Measurements from ENCODE around the gene PCDH9. TPM values are rescaled to one million over a fixed set of nuclear protein-coding genes. Genes with fewer than 3 reads are reported as not detected.

Gene PCDH9
- total RNA-seq, 1 experiment from 2014 or later: 4.2 TPM

DNA sequence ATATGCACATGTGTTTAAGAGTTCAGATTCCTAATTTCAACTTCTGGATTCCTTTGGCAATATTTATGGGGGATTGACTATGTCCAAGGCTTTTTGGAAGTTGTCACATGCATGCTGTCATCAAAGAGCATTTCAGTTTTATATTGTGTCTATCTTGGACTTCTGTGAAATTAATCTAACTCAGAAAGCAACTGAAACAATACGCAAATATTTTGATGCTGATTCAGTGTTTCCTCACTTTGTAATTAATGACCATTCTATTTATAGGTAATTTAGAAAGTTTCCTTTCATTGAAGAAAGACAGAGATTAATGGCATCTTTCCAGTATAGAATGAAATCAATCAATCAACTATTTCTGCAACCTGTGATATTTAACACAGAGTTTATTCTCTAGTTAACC lies 550.1 kb downstream of the PCDH9 start:
- BruUV-seq (replicated peaks): no TSS peak
- Histone ChIP-seq H3K4me1 (ENCODE audit: control insufficient read depth, insufficient read depth, low read length) (no peaks in the 10 kb centered on the region), H3K4me3 (ENCODE audit: low read depth in 2 of 2, low read length in 2 of 2) (no peak overlapping the region), H3K36me3 (ENCODE audit: control insufficient read depth, insufficient read depth, low read length) (no peaks in the 10 kb centered on the region), H3K27me3 (ENCODE audit: control insufficient read depth, insufficient read depth, low read length) (no peaks in the 10 kb centered on the region), H3K27ac (ENCODE audit: low read length) (no peak overlapping the region), H3K9me3 (ENCODE audit: control insufficient read depth, insufficient read depth, low read depth, low read length) (no peaks in the 10 kb centered on the region; the same call in 1 of the 2 replicates)
- intact Hi-C loops (cut with micrococcal nuclease; ENCODE audit: unreplicated experiment) (loop anchor here (10.0 kb wide), 1 partner anchor 545 kb away; no protein-coding TSS in a partner anchor), in situ Hi-C loops (cut with HindIII; ENCODE audit: low pct_unique_long_range_greater_than_20kb, low sequenced_read_pairs) (no loop called here)
- TF ChIP-seq TCF7L2 (IDR thresholded peaks at IDR 0.05; ENCODE audit: low read depth, low read length) (no peak), SIN3A (IDR thresholded peaks at IDR 0.05; ENCODE audit: borderline replicate concordance, insufficient read depth, low read depth, low read length) (no peak), POLR2AphosphoS5 (IDR thresholded peaks at IDR 0.05; ENCODE audit: low read depth, low read length) (no peak)
- TF ChIP-seq, protein P1, sequence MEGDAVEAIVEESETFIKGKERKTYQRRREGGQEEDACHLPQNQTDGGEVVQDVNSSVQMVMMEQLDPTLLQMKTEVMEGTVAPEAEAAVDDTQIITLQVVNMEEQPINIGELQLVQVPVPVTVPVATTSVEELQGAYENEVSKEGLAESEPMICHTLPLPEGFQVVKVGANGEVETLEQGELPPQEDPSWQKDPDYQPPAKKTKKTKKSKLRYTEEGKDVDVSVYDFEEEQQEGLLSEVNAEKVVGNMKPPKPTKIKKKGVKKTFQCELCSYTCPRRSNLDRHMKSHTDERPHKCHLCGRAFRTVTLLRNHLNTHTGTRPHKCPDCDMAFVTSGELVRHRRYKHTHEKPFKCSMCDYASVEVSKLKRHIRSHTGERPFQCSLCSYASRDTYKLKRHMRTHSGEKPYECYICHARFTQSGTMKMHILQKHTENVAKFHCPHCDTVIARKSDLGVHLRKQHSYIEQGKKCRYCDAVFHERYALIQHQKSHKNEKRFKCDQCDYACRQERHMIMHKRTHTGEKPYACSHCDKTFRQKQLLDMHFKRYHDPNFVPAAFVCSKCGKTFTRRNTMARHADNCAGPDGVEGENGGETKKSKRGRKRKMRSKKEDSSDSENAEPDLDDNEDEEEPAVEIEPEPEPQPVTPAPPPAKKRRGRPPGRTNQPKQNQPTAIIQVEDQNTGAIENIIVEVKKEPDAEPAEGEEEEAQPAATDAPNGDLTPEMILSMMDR (IDR thresholded peaks at IDR 0.05): no peak
- TF ChIP-seq, protein P2, sequence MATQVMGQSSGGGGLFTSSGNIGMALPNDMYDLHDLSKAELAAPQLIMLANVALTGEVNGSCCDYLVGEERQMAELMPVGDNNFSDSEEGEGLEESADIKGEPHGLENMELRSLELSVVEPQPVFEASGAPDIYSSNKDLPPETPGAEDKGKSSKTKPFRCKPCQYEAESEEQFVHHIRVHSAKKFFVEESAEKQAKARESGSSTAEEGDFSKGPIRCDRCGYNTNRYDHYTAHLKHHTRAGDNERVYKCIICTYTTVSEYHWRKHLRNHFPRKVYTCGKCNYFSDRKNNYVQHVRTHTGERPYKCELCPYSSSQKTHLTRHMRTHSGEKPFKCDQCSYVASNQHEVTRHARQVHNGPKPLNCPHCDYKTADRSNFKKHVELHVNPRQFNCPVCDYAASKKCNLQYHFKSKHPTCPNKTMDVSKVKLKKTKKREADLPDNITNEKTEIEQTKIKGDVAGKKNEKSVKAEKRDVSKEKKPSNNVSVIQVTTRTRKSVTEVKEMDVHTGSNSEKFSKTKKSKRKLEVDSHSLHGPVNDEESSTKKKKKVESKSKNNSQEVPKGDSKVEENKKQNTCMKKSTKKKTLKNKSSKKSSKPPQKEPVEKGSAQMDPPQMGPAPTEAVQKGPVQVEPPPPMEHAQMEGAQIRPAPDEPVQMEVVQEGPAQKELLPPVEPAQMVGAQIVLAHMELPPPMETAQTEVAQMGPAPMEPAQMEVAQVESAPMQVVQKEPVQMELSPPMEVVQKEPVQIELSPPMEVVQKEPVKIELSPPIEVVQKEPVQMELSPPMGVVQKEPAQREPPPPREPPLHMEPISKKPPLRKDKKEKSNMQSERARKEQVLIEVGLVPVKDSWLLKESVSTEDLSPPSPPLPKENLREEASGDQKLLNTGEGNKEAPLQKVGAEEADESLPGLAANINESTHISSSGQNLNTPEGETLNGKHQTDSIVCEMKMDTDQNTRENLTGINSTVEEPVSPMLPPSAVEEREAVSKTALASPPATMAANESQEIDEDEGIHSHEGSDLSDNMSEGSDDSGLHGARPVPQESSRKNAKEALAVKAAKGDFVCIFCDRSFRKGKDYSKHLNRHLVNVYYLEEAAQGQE (IDR thresholded peaks at IDR 0.05; ENCODE audit: insufficient read depth in 1 of 2, low read depth in 2 of 2, low read length in 1 of 2): no peak
- ATAC-seq (no peak), DNase-seq (ENCODE audit: low read depth, low spot score) (no peak)
- CTCF ChIA-PET: no interaction called here
- POLR2A ChIA-PET: no interaction called here

DNA sequence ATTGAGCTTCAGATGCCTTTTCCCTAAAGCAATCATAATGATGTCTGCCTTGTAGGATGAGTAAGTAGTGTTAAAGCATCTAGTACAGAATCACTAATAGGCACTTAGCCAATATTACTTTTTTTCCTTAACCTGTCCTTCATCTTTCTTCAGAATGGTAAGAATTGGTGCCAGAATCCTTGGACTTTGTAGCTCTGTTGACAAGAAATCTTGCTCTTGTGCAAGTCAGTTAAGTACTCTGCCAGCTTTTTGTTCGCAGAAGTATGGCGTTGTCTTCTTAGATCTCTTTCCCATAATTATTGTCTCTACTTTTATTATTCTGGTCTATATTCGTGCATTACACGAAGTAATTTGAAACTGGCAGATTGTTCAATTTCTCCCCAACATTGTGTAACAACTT lies 554.5 kb downstream of the PCDH9 start:
- ChIA-PET POLR2A (no interaction called here), CTCF (no interaction called here)
- in situ Hi-C loops (cut with HindIII; ENCODE audit: low pct_unique_long_range_greater_than_20kb, low sequenced_read_pairs) (no loop called here), intact Hi-C loops (cut with micrococcal nuclease; ENCODE audit: unreplicated experiment) (no loop called here)
- TF ChIP-seq POLR2AphosphoS5 (IDR thresholded peaks at IDR 0.05; ENCODE audit: low read depth, low read length): no peak
- TF ChIP-seq TCF7L2 (IDR thresholded peaks at IDR 0.05; ENCODE audit: low read depth, low read length): no peak
- TF ChIP-seq, protein P1 (IDR thresholded peaks at IDR 0.05): no peak
- TF ChIP-seq, protein P2 (IDR thresholded peaks at IDR 0.05; ENCODE audit: insufficient read depth in 1 of 2, low read depth in 2 of 2, low read length in 1 of 2): no peak
- TF ChIP-seq SIN3A (IDR thresholded peaks at IDR 0.05; ENCODE audit: borderline replicate concordance, insufficient read depth, low read depth, low read length): no peak
- H3K4me1 ChIP-seq (ENCODE audit: control insufficient read depth, insufficient read depth, low read length): no peaks in the 10 kb centered on the region
- no peaks in the 10 kb centered on the region for H3K36me3 ChIP-seq (ENCODE audit: control insufficient read depth, insufficient read depth, low read length)
- DNase-seq (ENCODE audit: low read depth, low spot score): no peak
- H3K27me3 ChIP-seq (ENCODE audit: control insufficient read depth, insufficient read depth, low read length): no peaks in the 10 kb centered on the region
- H3K27ac ChIP-seq (ENCODE audit: low read length): no peak overlapping the region
- H3K4me3 ChIP-seq (ENCODE audit: low read depth in 2 of 2, low read length in 2 of 2): no peak overlapping the region
- ATAC-seq: no peak
- no peaks in the 10 kb centered on the region for H3K9me3 ChIP-seq (ENCODE audit: control insufficient read depth, insufficient read depth, low read depth, low read length)
- no TSS peak for BruUV-seq (replicated peaks)
